ENCODE data around the gene ANKLE2. TPM values are rescaled to one million over a fixed set of nuclear protein-coding genes. Genes with fewer than 3 reads are reported as not detected.

Gene ANKLE2
- total RNA-seq, 3 donors from 2014 or later, result 64.2 to 75.4 (median 73.5) TPM

- no peak for DNase-seq (ENCODE audit: low spot score in 2 of 2)
- Histone ChIP-seq H3K4me3 (no peak overlapping the region), H3K9me3 (no peaks in the 10 kb centered on the region), H3K27me3 (no peaks in the 10 kb centered on the region), H3K27ac (no peak overlapping the region), H3K4me1 (no peaks in the 10 kb centered on the region), H3K36me3 (peaks cover 7% of the 10 kb centered on the region)
- intact Hi-C loops (cut with DNase I; ENCODE audit: low total_unique reads), result no loop called here
- TF ChIP-seq CTCF (IDR thresholded peaks at IDR 0.05) (no peak), POLR2AphosphoS5 (IDR thresholded peaks at IDR 0.05) (no peak), POLR2A (IDR thresholded peaks at IDR 0.05) (no peak)
These were observed 24.6 kb upstream of the ANKLE2 start for GRCh38 chr12:132786192-132786591.

- Histone ChIP-seq H3K36me3 (peaks cover 13% of the 10 kb centered on the region), H3K27me3 (no peaks in the 10 kb centered on the region), H3K4me1 (no peaks in the 10 kb centered on the region), H3K4me3 (no peak overlapping the region), H3K27ac (no peak overlapping the region), H3K9me3 (no peaks in the 10 kb centered on the region)
- TF ChIP-seq POLR2AphosphoS5 (IDR thresholded peaks at IDR 0.05) (no peak), POLR2A (IDR thresholded peaks at IDR 0.05) (no peak), CTCF (IDR thresholded peaks at IDR 0.05) (no peak)
- DNase-seq (ENCODE audit: low spot score in 2 of 2), result no peak
- intact Hi-C loops (cut with DNase I; ENCODE audit: low total_unique reads), result no loop called here
These were observed 22.9 kb upstream of the ANKLE2 start for GRCh38 chr12:132784580-132784979.

GRCh38 chr12:132783917-132784531 is 22.4 kb upstream of the ANKLE2 start:
- TF ChIP-seq POLR2AphosphoS5 (IDR thresholded peaks at IDR 0.05), result no peak
- TF ChIP-seq POLR2A (IDR thresholded peaks at IDR 0.05), result no peak
- no peak for TF ChIP-seq CTCF (IDR thresholded peaks at IDR 0.05)
- Histone ChIP-seq H3K36me3 (peaks cover 13% of the 10 kb centered on the region), H3K27me3 (no peaks in the 10 kb centered on the region), H3K4me3 (no peak overlapping the region), H3K4me1 (no peaks in the 10 kb centered on the region), H3K27ac (no peak overlapping the region), H3K9me3 (no peaks in the 10 kb centered on the region)
- DNase-seq (ENCODE audit: low spot score in 2 of 2), result no peak
- intact Hi-C loops (cut with DNase I; ENCODE audit: low total_unique reads), result no loop called here

GRCh38 chr12:132781938-132782337 is 20.3 kb upstream of the ANKLE2 start:
- Histone ChIP-seq H3K4me1 (peaks cover 0 to 1% of the 10 kb centered on the region in 2 donors), H3K36me3 (peaks cover 13% of the 10 kb centered on the region), H3K9me3 (no peaks in the 10 kb centered on the region), H3K27me3 (no peaks in the 10 kb centered on the region), H3K4me3 (no peak overlapping the region), H3K27ac (no peak overlapping the region)
- DNase-seq (ENCODE audit: low spot score in 2 of 2), result no peak
- no peak for TF ChIP-seq POLR2AphosphoS5 (IDR thresholded peaks at IDR 0.05)
- no peak for TF ChIP-seq POLR2A (IDR thresholded peaks at IDR 0.05)
- TF ChIP-seq CTCF (IDR thresholded peaks at IDR 0.05), result no peak
- intact Hi-C loops (cut with DNase I; ENCODE audit: low total_unique reads), result no loop called here

- intact Hi-C loops (cut with DNase I; ENCODE audit: low total_unique reads), result no loop called here
- Histone ChIP-seq H3K36me3 (peaks cover 6% of the 10 kb centered on the region), H3K9me3 (no peaks in the 10 kb centered on the region), H3K4me1 (peaks cover 0 to 4% of the 10 kb centered on the region in 2 donors), H3K27me3 (no peaks in the 10 kb centered on the region), H3K4me3 (no peak overlapping the region), H3K27ac (no peak overlapping the region)
- DNase-seq (ENCODE audit: low spot score in 2 of 2), result no peak
- TF ChIP-seq CTCF (IDR thresholded peaks at IDR 0.05) (no peak), POLR2A (IDR thresholded peaks at IDR 0.05) (no peak), POLR2AphosphoS5 (IDR thresholded peaks at IDR 0.05) (no peak)
These were observed 18.2 kb upstream of the ANKLE2 start for GRCh38 chr12:132779781-132780353.

All from breast epithelium (tissue), 4 donors.